GM19455 (cell line): ENCODE data around the gene VRTN.

Experiments used
- ATAC-seq: cut with Tn5 transposase; IDR thresholded peaks from one replicate; pipeline ENCODE4 v1.9.1; 2021; ENCODE audit not compliant: unreplicated experiment

Gene VRTN

DNA sequence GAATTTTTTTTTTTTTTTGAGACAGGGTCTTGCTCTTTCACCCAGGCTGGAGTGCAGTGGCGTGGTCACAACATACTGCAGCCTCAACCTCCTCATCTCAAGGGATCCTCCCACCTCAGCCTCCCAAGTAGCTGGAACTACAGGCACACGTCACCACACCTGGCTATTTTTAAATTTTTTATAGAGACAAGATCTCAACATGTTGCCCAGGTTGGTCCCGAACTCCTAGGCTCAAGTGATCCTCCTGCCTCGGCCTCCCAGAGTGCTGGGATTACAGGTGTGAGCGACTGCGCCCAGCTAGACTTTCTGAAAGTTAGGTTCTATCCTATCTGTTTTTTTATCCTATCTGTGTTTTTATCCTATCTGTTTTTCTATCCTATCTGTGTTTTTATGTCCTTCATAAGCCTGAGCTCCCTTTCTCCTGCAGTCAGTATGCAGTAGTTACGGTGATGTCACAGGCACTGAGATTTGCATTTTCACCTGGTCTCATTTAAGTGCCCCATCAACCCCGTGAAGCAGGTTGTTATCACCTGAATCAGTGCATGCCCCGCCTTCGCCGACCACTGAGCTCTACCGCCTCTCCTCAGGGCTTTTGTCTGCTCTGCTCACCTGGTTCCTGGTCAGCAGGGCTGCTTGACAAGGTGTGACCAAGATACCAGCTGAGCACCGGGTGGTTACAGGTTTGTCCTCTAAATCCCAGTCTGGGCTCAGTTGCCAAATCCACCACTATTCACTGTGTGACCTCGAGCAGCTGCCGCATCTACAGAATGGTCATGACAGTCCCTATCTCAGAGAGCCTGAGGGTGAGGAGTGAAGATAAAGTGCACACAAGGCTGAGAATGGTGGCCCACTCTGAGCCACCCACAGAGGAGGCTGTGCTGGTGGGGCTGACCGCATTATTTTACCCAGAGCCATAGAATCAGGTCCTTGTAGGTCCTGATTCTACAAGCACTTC, 44.6 kb downstream of the VRTN start:
- no peak for ATAC-seq

DNA sequence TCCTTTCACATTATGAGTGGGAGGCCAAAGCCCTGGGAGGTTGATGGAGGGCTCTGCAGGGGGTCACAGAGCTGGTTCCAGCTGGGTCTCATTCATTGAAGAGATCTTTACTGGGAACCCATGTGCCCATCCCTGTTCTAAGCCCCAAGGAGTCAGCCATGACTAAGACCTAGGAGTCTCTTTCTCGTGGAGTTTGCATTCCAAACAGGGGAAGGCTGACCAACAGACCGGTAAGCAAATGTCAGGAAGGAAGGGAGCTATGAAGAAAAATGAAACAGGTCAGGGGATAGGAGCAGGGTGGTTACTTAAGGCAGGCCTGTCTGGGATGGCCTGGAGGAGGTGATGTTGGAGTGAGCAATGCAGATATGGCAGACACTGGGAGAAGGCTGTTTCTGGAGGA, 46.3 kb downstream of the VRTN start:
- no peak for ATAC-seq

DNA sequence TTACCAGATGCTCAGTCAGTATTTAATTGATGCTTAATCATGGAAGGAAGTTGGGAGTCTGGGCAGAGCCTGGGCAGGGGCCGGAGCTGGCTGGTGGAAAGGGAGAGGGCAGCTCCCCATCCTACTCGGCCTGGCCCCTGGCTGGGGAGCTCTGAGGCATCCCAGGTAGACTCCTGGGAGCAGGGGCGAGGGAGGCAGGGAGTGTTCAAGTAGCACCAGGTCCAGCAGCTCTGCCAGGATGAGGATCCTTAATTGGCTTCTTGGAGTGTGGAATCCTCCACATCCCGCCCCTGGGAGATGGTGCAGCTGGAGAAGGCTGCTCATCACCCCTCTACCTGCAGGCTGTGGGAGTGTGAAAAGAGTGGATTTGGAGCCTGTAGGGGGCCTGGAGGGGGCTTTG, 46.8 kb downstream of the VRTN start:
- ATAC-seq: no peak

DNA sequence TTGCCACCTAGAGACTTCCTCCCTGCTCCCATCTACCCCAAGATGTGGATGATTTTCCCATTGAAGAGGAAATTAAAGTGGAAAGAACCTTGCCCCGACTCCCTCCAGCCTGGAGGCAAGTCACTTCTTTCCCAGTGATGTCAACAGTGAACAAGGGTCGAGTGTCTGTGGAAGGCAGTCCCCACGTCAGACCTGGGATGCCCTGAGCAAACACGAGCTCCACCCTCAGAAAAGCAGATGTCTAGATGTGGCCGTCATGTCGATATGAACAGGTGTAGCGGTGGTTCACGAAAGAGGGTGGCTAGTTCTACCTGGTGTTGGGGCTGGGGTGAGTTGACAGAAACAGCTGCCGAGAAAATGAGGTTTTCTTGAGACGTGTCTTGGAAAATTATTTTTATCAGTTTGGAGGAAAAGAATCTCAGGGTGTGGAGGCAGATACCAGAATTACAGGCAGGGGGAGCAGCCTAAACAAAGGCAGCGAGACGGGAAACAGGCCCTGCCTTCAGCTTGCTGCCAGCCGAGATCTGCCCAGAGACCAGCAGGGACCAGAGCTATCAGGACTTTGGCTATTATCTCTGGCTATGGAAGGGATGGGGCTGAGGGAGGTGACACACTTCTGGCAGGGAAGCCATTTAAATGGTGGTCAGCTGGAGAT, 51.9 kb downstream of the VRTN start:
- ATAC-seq: no peak

DNA sequence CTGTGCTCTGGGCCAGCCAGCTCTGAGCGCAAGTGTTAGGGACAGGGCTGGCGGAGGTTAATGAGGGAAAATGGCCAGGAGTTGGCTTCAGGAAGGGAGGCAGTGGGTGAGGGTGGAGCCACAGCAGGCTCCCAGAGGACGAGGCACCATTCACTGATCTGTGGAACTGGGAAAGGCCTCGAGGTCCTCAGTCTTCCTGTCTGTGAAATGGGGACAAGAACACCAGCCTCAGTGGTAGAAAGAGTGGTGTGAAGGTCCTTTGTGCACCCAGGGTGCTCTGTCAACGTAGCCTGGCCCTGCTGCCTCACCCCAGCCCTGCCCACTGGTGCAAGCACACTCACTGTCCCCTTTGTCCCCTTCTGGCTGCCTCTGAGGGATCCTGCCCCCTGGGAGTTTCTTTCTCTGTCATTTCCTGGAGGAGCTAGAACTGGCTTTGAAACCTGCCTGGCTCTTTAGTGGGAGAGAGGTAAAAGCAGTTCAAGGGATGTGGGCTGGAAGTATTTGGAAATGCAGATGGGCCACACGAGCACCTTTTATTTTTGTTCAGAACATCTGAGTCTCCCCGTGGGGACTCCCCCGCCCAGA, 52.7 kb downstream of the VRTN start:
- no peak for ATAC-seq

DNA sequence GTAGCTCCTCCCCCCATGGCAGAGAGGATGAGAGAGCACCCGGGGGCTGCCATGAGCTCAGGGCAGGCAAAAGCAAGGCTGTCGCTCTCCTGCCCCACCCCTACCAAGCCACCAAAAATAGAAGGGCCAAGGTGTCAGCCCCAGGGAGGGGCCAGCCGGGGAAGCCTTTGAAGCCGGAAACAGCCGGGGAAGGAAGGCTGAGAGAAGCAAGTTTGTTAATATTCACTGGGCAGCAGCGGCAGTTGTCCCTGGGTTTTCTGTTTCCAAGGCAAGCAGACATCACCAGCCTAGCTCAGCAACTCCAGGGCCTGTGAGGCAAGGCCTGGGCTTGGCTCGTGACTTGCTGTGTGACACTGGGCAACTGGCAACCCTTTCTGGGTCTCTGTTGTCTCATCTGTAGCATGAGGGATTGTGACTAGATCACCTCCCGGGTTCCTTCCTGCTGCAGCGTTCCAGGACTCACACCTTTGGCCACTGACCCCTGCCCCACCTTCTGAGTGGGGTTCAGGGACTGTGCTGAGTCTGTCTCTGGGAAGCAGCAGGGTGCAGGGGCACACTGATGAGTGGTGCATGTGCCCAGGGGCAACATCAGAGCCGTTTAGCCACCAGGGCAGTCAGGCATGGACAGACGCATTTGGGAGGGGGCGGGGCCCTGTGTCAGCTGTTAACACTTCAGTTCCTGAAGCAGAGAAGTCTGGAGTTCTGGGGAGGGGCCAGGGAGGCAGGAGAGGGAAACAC, 53.4 kb downstream of the VRTN start:
- ATAC-seq: peak; percentile 80

DNA sequence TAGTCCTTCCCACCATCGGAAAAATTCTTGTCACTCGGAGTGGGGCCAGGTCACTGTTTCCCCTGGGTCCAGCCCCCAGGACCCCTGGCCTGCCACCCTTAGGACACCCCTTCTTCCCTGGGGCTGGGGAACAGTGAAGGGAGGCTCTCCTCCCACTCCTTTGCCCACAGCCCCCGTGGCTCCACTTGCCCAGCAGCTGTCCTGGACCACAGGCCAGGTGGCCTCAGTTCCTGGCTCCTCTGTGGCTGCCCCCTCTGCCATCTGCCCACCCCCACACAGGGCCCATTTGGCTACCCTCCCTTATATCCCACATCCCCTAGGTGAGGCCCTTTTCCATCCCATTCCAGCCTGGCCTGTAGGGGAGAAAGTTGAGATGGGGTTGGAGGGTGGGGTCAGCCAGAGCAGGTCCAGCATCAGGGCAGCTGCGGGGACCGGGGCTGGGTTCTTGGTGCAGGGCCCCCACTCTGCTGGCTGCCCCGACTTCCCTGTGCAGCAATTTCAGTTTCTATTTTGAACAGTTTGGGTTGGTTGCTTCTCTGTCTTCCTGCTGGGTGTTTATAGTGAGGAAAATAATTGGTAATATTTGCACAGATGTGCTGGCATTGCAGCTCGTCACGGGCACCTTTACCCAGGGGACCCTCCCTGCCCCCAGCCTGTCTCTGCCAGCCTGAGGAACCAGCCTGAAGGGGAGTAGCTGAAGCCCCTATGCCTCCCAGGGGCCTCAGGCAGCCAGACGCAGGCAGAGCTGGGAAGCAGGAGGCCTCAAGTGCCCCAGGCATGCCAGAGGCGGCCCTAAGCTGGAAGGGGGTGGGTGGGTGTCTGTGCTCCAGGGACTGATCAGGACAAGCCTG, 54.4 kb downstream of the VRTN start:
- no peak for ATAC-seq

DNA sequence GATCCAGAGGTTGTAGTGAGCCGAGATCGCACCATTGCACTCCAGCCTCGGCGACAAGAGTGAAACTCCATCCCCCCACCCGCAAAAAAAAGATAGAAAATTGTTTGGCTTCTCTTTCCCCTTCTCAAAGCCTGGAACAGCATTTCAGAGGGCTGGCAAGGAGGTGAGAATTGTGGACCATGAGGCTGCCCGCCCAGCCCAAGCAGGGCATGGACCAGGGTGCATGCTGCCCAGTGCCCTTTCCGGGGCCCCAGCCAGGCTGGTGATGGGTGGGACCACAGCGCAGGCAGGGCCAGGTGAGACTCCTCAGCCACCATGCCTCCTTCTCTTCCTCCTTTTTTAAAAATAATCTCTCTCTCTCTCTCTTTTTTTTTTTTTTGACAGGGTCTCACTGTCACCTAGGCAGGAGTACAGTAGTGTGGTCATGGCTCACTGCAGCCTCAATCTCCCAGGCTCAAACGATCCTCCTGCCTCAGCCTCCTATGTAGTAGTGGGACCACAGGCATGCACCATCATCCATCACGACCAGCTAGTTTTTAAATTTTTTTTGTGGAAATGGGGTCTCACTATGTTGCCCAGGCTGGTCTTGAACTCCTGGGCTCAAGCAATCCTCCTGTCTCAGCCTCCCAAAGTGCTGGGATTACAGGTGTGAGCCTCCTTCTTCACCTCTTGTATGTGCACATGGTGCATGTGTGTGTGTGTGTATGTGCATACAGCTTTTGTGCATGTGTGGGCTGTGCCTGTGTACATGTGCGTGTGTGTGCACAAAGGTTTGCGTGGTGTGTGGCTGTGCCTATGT, 55.5 kb downstream of the VRTN start:
- no peak for ATAC-seq

DNA sequence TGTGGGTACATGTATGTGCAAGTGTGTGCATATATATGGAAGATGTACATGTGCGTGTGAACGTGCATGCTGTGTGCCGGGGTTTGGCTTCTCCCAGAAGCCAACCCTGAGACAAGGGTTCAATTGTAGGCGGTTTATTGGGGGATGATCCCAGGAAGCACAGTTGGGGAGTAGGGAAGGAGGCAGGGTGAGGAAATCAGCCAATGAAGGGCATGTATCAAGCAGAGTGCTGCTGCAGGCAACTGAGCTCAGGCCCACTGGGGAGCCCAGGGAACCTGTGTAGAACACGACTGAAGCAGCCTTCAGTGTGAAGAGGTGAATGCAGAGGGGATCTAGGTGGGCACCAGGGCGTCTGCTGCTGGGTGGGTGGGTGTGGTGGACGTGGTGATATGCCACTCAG, 56.2 kb downstream of the VRTN start:
- ATAC-seq: no peak

DNA sequence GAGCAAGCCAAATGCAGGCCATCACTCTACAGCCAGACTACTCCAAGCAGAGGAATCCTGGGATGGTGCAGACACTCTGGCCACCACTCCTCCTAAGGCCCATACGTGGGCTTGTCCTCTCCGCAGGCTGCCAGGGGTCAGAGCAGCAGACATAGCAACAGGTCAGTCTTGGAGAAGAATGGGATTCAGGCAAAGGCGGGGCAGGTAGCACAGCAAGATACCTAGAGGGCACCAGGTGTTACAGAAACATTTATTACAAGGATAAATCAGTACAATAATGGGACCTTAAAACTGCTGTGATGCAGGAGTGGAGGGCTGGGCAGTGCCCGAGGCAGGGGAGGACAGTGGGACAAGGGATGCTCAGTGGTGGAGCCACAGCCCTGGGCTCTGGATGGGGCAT, 57.4 kb downstream of the VRTN start:
- ATAC-seq: no peak

DNA sequence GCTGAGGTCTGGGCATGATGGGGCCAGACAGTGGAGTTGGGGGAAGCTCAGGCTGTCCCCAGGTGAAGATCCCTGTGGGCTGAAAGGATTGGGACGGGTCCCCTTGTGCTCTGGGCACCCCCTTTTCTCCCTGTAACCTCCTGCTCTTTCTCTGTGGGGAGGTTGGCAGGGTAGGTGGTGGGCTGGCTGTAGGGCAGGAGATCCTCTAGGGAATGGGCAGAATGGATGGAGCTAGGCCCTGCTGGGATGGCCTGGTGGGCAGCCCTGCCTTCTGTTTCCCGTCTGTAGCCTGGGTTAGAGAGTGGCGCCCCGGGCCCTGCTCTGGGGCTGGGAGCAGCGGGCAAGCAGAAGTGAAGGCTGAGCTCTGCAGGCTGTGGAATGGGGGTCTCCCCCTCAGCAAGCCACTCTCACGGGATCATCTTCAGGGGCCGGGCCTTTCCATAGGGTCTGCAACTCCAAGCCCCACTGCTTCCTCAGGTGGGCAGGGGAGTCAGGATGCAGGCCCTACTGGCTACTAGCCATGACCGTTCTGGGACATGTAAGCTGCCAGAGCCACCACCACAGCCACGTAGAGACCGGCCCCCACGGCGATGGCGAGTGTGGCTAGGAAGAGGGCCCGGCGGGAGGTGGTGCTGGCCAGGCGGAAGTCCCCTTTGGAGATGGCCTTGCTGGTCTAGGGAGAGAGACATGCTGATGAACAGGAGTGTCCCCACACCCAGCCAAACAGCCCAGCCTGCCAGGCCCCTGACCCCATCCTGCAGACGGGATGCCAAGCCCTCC, 58.9 kb downstream of the VRTN start:
- no peak for ATAC-seq

DNA sequence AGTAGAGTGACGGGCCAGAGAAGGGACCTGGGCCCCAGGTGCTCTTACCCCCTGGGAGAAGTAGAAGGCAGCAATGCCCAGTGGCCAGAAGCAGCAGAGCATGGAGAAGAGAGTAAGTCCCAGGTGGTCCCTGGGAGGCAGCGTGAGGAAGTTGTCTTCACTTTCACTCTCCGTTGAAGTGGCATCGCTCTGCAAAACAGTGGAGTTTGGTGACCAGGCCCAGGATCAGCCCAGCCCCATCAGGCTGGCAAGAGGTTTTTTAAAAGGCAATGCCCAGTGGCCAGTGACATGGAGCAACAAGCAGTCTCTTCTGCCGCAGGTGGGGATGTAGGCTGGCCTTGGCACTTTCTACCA, 59.5 kb downstream of the VRTN start:
- no peak for ATAC-seq

DNA sequence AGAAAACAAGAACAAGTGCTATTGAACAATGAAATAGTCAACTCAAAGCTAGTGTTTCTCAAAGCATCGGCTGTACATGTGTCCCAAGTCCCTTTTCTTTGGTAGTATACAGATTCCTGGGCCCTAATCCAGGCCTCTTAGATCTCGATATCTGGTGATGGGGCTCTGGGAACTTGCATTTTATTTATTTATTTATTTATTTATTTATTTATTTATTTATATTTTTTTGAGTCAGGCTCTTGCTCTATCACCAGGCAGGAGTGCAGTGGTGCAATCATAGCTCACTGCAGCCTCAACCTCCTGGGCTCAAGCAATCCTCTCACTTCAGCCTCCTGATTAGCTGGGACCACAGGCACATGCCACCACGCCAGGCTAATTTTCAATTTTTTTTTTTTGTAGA, 60.6 kb downstream of the VRTN start:
- ATAC-seq: no peak

DNA sequence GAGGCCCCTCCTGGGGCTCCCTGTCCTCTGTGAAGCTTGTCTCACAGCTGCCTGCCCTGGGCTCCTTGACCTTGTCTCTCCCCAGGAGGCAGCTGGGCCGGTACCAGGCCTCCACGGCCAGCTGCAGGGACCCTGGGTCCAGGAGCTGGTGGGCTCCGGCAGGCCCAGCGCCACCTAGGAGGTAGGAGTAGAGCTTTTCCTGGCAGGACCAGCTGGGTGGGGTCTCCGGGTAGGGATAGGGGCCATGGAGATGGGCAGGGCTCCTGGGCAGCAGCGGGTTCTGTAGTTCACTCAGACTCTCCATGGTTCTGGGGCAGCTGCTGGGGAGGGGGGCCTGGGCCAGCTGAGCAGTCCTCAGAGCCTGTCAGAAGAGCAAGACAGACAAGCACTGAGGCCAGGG, 61.2 kb downstream of the VRTN start:
- ATAC-seq: no peak
